ENCODE measurements around the gene UBL3.

Gene UBL3

DNA sequence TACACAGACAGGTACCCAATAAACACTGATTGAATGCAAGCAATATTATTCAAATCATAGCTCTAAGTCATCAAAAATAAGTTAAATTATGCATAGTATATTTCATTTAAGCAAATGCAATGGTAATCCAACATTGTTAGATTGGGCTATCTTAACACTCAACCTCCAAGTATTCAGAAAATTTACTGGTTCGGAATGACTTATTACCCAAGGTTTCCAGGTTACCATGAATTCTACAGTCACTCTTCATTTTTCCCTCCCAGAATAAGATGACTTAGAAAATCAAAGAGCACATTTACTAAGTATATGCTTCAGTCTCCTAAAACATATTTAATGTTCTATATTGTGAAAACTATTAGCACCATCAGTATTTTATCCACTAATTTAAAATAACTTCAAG is 6.0 kb downstream of the UBL3 start:
- TF ChIP-seq, protein P1, sequence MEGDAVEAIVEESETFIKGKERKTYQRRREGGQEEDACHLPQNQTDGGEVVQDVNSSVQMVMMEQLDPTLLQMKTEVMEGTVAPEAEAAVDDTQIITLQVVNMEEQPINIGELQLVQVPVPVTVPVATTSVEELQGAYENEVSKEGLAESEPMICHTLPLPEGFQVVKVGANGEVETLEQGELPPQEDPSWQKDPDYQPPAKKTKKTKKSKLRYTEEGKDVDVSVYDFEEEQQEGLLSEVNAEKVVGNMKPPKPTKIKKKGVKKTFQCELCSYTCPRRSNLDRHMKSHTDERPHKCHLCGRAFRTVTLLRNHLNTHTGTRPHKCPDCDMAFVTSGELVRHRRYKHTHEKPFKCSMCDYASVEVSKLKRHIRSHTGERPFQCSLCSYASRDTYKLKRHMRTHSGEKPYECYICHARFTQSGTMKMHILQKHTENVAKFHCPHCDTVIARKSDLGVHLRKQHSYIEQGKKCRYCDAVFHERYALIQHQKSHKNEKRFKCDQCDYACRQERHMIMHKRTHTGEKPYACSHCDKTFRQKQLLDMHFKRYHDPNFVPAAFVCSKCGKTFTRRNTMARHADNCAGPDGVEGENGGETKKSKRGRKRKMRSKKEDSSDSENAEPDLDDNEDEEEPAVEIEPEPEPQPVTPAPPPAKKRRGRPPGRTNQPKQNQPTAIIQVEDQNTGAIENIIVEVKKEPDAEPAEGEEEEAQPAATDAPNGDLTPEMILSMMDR (conservative IDR thresholded peaks at IDR 0.05; ENCODE audit: low read depth, low read length) = no peak
- no peaks in the 10 kb centered on the region for H3K36me3 ChIP-seq (ENCODE audit: insufficient read depth)
- peaks cover 7% of the 10 kb centered on the region; the same call in 1 of the 2 replicates for H3K79me2 ChIP-seq (ENCODE audit: insufficient read depth, low read depth)
- H3K4me1 ChIP-seq (ENCODE audit: low read depth, poor library complexity, severe bottlenecking) = peaks cover 17% of the 10 kb centered on the region
- no peak overlapping the region for H3K4me2 ChIP-seq
- no peak overlapping the region for H3K27ac ChIP-seq
- H3K27me3 ChIP-seq (ENCODE audit: insufficient read depth, low read depth) = no peaks in the 10 kb centered on the region
- no peaks in the 10 kb centered on the region for H4K20me1 ChIP-seq (ENCODE audit: insufficient read depth)
- no peak overlapping the region for H2AFZ ChIP-seq (ENCODE audit: low read depth)
- H3K4me3 ChIP-seq (IDR thresholded peaks at IDR 0.05; ENCODE audit: insufficient read depth, low read depth, low read length) = no peak overlapping the region
- no peak overlapping the region for H3K9ac ChIP-seq

DNA sequence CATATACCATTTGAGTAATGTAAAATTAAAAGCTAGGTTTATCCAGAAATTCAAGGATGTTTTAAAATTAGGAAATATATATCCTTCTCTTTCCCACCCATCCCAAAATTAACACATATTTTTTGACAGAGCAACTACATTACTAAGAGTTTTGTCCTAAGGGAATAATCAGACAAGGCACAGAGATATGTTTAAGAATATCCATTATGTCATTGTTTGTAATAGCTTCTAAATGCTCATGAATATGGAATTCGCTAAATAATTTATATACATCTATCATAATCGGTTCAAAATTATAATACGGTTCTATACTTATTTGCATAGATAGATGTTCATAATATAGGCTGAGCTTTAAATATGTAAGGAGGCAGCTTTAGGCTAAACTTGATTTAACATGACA is 9.8 kb downstream of the UBL3 start:
- H3K4me2 ChIP-seq = no peak overlapping the region
- no peak overlapping the region for H3K9ac ChIP-seq
- H2AFZ ChIP-seq (ENCODE audit: low read depth) = no peak overlapping the region
- TF ChIP-seq, protein P1 (conservative IDR thresholded peaks at IDR 0.05; ENCODE audit: low read depth, low read length) = no peak
- no peaks in the 10 kb centered on the region for H3K79me2 ChIP-seq (ENCODE audit: insufficient read depth, low read depth)
- H3K36me3 ChIP-seq (ENCODE audit: insufficient read depth) = no peaks in the 10 kb centered on the region
- no peaks in the 10 kb centered on the region for H3K27me3 ChIP-seq (ENCODE audit: insufficient read depth, low read depth)
- H3K4me1 ChIP-seq (ENCODE audit: low read depth, poor library complexity, severe bottlenecking) = peaks cover 6% of the 10 kb centered on the region
- no peaks in the 10 kb centered on the region for H4K20me1 ChIP-seq (ENCODE audit: insufficient read depth)
- H3K4me3 ChIP-seq (IDR thresholded peaks at IDR 0.05; ENCODE audit: insufficient read depth, low read depth, low read length) = no peak overlapping the region
- no peak overlapping the region for H3K27ac ChIP-seq

DNA sequence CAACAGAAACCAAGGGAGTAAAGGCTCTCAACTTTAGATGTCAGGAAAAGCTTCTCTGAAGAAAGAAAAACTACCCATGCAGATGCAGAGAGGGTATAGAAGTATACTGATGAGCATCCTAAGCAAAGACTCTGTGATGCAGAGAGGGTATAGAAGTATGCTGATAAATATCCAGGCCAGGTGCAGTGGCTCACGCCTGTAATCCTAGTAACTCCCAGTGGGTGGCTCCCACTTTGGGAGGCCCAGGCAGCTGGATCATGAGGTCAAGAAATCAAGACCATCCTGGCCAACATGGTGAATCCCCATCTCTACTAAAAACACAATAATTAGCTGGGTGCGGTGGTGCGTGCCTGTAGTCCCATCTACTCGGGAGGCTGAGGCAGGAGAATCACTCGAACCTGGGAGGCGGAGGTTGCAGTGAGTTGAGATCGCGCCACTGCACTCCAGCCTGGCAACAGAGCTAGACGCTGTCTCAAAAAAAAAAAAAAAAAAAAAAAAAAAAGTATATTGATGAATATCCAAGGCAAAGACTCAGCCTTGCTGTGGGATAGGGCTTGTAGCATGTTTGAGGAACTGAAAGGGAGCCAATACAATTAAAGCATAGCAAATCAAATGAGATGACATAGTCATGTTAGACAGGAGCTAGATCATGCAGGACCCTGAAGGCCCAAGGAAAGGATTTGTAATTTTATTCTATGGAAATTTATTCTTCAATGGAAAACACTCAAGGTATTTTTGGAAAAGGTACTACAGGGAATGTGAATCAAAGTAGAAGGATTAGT is 14.9 kb downstream of the UBL3 start:
- TF ChIP-seq, protein P1 (conservative IDR thresholded peaks at IDR 0.05; ENCODE audit: low read depth, low read length) = no peak
- no peaks in the 10 kb centered on the region for H3K36me3 ChIP-seq (ENCODE audit: insufficient read depth)
- no peaks in the 10 kb centered on the region for H3K79me2 ChIP-seq (ENCODE audit: insufficient read depth, low read depth)
- H3K4me3 ChIP-seq (IDR thresholded peaks at IDR 0.05; ENCODE audit: insufficient read depth, low read depth, low read length) = no peak overlapping the region
- no peak overlapping the region for H3K4me2 ChIP-seq
- H3K27me3 ChIP-seq (ENCODE audit: insufficient read depth, low read depth) = no peaks in the 10 kb centered on the region
- no peak overlapping the region for H3K9ac ChIP-seq
- no peaks in the 10 kb centered on the region for H3K4me1 ChIP-seq (ENCODE audit: low read depth, poor library complexity, severe bottlenecking)
- H2AFZ ChIP-seq (ENCODE audit: low read depth) = no peak overlapping the region
- H3K27ac ChIP-seq = no peak overlapping the region
- no peaks in the 10 kb centered on the region for H4K20me1 ChIP-seq (ENCODE audit: insufficient read depth)

DNA sequence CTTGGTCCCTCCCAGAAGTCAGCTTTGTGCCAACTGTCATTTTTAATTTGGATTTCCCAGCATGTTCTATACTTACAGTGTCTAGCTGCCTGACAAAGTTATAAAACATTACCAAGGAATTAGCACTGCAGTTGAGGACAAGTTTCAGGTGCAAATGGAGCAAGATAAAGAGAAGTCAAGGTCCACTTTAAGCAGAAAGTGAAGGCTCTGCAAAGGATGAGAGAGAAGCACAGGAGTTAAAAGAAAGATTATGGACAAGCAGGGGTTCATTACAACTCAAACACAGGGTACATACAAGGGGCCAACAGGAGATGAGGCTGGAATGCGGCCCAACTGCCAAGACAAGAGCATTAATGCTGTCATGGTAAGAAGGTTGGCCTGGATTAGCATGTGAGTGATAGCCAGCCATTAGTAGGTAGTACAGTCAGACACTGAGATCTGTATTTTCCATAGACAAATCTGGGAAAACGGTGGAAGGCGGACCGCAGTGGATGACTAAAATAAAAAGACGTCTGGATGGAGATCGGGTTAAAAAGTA is 17.6 kb downstream of the UBL3 start:
- Histone ChIP-seq H3K79me2 (ENCODE audit: insufficient read depth, low read depth) (no peaks in the 10 kb centered on the region), H3K9ac (no peak overlapping the region), H4K20me1 (ENCODE audit: insufficient read depth) (no peaks in the 10 kb centered on the region), H3K4me3 (IDR thresholded peaks at IDR 0.05; ENCODE audit: insufficient read depth, low read depth, low read length) (no peak overlapping the region), H3K36me3 (ENCODE audit: insufficient read depth) (no peaks in the 10 kb centered on the region), H3K4me1 (ENCODE audit: low read depth, poor library complexity, severe bottlenecking) (no peaks in the 10 kb centered on the region), H3K27ac (no peak overlapping the region), H3K4me2 (no peak overlapping the region), H3K27me3 (ENCODE audit: insufficient read depth, low read depth) (no peaks in the 10 kb centered on the region), H2AFZ (ENCODE audit: low read depth) (no peak overlapping the region)
- TF ChIP-seq, protein P1 (conservative IDR thresholded peaks at IDR 0.05; ENCODE audit: low read depth, low read length) = no peak

Data from KMS-11 (cell line).